Stimulated activated CD8-positive, alpha-beta memory T cell treated with anti-CD3 and anti-CD28 coated beads, Interleukin-7, amount 100 ng/mL, for 48 hours (primary cell): ENCODE measurements around the gene LRRC75A.
"Not testable (repeated sequence)": the region's sequence is repeated elsewhere in the genome, so short reads cannot be mapped to it uniquely, and the experiment has no call there.

Experiments used
- DNase-seq, 2 donors: peaks; one replicate each; pipeline ENCODE4 v3.0.0-alpha.2; 2020; ENCODE audit warnings: low read depth in 1 of 2; ENCODE audit errors: extremely low read depth in 1 of 2

The LRRC75A gene, protein sequence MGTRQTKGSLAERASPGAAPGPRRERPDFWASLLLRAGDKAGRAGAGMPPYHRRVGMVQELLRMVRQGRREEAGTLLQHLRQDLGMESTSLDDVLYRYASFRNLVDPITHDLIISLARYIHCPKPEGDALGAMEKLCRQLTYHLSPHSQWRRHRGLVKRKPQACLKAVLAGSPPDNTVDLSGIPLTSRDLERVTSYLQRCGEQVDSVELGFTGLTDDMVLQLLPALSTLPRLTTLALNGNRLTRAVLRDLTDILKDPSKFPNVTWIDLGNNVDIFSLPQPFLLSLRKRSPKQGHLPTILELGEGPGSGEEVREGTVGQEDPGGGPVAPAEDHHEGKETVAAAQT

GRCh38 chr17:16491703-16492612 is at the start of gene LRRC75A:
Gene LRRC75A (minus strand): TSS chr17:16492193. CDS start chr17:16491990, 203 bp downstream.
- peak in 1 of 2 donors; percentile 10 for DNase-seq

DNA sequence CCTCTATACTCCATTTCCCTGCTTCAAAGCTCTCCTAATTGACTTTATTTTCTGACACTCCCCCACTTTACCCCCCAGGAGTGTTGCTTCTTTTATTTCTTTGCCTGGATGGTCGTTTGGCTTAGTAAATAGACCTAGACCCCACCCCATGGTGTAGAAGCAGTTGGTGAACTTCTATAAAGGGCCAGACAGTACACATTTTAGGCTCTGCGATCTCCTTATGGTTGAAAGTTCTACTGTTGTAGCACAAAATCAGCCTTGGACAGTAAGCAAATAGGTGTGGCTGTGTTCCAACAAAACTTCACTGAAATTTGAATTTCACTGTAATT is 45.1 kb upstream of the LRRC75A start:
- DNase-seq = no peak

- DNase-seq = no peak
Observed at GRCh38 chr17:16534236-16534635, 42.2 kb upstream of the LRRC75A start.

DNA sequence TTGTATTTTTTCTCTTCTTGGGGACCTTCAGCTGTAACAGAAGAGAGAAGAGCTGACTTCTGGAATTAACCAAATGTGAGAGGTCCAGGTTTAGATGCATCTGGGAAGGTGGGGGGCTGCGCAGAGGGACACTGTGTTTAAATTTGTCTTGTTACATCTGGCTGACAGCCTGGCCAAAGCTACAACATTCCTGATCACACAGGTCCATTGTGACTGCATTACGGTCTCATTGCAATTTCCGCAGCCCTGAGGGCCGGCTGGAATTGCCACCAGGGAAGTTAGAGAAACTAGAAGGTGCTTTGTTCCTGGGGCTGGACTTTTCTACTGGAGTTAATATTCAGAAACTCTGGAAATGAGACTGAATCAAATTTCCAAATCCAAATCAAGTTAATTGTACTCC is 37.9 kb upstream of the LRRC75A start:
- no peak for DNase-seq

DNA sequence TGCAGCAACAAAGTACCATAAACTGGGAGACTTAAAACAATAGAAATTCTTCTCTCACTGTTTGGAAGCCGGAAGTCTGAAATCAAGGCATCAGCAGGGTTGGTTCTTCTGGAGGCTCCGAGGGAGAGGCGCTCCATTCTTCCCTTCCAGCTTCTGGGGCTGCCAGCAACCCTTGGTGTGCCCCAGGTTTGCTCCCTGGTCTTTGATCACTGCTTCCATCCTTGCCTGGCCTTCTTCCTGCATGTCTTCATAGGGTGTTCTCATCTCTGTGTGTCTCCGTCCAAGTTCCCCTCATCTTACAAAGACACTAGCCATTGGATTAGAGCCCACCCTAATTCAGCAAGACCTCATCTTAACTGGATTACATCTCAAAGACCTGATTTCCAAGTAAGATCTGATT is 35.3 kb upstream of the LRRC75A start:
- DNase-seq = no peak

GRCh38 chr17:16525556-16525955 is 33.6 kb upstream of the LRRC75A start:
- not testable (repeated sequence) for DNase-seq

DNA sequence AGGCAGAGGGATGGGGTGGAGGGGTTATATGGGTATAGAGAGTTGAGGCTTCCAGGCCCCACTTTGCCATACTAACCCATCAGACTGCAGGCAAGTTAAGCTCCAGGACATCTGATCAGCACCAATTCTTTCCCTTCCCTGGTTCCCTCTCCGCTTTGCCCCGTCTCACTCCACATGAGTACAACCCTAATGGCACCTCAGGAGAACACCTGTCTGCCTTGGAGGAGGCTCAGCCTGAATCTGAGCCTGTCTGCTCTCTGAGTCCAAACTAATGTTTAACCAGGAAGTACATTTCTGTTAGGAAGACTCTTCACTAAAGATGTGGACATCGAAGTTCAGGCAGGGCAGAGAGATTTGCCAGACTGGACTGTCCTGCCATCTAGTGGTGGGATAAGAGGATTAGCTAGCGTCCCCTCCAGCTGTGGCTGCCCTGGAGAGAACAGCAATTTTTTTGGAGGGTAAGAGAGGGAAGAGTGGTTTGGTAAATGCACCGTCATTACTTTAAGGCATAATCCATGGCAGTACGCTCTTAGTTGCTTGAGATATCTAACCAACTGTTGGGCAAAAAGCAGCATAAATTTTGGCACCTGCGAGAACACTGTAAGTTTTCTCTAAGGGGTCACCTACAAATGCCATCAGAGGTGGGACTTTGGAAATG is 29.2 kb upstream of the LRRC75A start:
- peak in 1 of 2 donors; percentile 29 for DNase-seq

- DNase-seq = no peak
Observed at GRCh38 chr17:16519021-16519420, 27.0 kb upstream of the LRRC75A start.

DNA sequence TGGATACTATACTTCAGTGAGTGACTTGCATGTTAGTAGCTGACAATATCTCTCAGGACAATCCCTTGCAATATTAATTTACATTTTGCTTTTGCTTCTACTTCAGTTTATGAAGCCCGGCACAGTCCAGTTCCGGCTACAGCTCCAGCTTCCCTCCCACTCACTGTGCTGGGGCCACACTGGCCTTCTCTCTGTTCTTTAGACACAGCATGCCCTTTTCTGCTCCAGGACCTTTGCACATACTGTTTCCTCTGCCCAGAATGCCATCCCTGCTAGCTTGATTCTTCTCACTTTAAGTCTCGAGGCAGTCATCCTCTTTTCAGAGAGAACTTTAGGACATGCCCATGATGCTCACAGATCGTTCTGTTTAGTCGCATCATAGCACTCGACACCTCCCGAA is 25.5 kb upstream of the LRRC75A start:
- DNase-seq = no peak

- DNase-seq = no peak
Observed at GRCh38 chr17:16516594-16517051, 24.6 kb upstream of the LRRC75A start.

DNA sequence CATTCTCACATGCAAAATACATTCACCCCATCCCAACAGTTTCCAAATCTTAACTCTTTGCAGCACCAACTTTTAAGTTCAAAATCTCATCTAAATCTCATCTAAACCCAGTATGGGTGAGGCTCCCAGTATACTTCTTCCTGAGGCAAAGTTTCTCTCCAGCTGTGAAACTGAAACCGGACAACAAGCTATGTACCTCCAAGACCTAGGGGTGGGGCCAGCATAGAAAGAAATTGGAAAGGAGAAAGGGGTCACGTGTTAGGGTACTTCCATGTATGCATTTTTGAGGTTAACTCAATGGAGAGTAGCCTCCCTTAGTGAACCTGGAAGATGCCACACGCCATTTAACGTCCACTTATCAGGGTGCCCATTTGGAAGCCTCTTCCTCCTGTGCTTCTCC is 23.9 kb upstream of the LRRC75A start:
- DNase-seq = no peak

DNA sequence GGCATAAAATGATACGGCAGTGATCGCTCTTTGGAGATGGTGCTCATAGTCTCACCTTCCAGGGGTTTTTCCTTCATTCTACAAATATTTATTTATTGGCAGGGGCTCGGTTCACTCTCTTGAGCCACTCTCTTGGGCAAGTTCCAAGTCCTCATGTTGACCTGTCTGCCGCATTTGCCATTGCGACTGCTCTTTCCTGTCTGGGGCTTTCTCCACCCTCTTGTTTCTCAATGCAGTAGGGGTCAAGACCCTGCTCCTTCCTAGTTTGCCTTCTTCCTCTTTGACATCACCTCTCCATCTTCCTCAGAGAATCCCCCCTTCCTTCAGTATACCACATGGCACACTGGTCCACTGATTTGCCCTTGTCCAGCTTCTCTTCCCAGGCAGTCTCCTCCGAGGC is 21.9 kb upstream of the LRRC75A start:
- no peak for DNase-seq

GRCh38 chr17:16512011-16512410 is 20.0 kb upstream of the LRRC75A start:
- DNase-seq = no peak

DNA sequence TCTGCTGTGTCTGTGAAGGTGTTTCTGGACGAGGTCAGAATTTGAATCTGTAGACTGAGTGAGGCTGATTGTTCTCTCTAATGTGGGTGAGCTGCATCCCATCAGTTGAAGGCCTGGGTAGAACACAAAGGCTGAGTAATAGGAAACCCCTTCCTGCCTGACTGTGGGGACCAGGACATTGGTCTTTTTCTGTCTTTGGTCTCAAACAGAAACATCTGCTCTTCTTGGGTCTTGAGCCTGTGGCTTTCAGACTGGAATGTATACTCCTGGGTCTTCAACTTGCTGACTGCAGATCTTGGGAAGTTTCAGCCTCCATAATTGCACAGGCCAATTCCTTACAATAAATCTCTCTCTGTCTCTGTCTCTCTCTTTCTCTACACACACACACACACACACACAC is 19.6 kb upstream of the LRRC75A start:
- no peak for DNase-seq

- no peak for DNase-seq
Observed at GRCh38 chr17:16507918-16508533, 16.0 kb upstream of the LRRC75A start.

- DNase-seq = no peak
Observed at GRCh38 chr17:16506188-16506587, 14.2 kb upstream of the LRRC75A start.

- no peak for DNase-seq
Observed at GRCh38 chr17:16504984-16505383, 13.0 kb upstream of the LRRC75A start.

- DNase-seq = no peak
Observed at GRCh38 chr17:16496820-16497489, 5.0 kb upstream of the LRRC75A start.

DNA sequence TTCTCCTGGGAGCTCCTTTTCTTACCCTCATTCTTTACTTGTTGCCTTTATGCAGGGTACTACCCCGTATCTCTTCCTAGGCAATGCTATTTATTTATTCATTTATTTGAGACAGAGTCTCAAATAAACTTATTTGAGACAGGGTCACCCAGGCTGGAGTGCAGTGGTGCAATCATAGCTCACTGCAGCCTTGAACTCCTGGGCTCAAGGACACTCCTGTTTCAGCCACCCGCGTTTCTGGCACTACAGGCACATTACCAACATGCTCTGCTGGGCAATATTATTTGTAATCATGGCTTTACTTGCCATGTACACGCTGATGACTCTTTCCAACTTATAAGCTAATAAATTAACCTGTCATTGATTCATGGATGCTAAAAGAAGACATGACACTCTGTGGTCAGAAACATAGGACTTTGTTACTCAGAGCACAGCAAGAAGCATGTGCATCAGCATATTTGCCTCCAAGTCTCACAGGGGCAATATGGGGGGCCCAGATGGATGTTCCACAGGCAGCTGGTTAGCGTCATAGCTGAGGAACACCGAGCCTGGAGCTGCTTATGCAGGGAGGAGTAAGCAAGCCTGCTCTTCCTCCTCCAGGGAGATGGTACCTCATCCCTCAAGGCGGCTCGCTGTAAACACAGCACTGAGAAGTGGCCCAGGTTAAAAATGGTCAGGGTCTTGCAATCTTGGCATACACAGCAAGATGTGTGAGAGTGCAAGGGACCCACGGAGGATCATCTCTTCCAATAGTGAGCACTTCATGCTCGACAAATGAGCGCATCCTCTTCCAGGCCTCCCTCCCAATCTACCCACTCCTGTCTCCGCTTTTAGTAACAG is 4.2 kb upstream of the LRRC75A start:
- DNase-seq = no peak

DNA sequence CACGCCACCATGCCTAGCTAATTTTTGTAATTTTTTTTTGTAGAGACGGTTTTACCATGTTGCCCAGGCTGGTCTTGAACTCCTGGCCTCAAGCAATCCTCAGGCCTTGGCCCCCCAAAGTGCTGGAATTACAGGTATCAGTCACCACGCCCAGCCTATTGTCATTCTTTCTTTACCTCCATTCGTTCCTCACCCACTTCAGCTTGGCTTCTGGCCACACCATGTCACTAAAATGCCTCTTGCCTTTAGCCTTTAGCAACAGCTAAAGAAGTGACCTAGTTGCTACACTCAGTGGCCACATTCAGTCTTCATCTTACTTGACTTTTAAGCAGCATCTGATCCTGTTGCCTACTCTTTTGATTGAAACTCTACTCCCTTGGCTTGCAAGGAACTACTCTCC is 3.6 kb upstream of the LRRC75A start:
- DNase-seq = no peak
